Mammary epithelial cell (primary cell): ENCODE measurements around the gene KRT72.

Experiments used
- EZH2 ChIP-seq: IDR thresholded peaks from 2 replicates; pipeline ENCODE4 v1.6.1; 2012; ENCODE audit warnings: low read length, inconsistent platforms, borderline replicate concordance
- TF ChIP-seq, protein P1 (sequence below), 2 donors: IDR thresholded peaks in 1 of 2; conservative IDR thresholded peaks in 1 of 2; 2 replicates each; pipeline ENCODE4 v1.5.1; 2011 to 2012; ENCODE audit warnings: inconsistent platforms in 2 of 2, low read length in 2 of 2, mild to moderate bottlenecking in 2 of 2, control low read depth in 1 of 2, low read depth in 1 of 2; ENCODE audit not compliant: insufficient read depth in 1 of 2; ENCODE audit errors: extremely low read depth in 1 of 2

DNA sequence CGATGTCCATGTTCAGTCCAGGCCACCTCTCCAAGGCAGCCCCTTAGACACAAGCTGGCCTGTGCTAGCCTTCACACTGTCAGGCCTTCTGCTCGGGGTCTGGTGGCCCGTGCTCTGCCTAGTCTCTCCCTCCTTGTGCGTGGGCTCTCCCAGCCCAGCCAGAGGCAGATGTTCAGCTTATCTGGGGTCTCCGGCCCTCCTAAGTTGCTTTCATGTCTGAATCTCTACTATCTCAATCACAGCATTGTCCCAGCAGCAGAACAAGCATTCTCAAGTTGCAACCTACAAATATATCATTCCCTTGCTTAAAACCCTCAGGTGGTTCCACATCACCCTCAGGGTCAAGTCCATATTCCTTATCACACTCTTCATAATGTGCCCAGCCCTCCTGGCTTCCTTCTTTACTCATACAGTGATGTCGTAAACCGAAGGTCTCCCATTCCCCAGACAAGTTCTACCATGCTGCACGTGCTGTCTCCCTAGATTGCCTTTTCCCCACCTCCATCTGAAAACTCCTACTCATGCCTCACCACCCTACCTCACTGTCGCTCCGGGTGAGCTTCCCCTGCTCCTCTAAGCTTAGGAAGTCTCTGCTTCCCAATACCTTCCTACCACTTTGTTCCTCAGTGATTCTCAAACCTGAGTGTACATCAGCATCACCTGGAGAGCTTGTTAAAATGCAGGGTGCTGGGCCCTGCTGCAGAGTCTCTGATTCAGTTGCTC, 15.6 kb upstream of the KRT72 start:
- TF ChIP-seq, protein P1, sequence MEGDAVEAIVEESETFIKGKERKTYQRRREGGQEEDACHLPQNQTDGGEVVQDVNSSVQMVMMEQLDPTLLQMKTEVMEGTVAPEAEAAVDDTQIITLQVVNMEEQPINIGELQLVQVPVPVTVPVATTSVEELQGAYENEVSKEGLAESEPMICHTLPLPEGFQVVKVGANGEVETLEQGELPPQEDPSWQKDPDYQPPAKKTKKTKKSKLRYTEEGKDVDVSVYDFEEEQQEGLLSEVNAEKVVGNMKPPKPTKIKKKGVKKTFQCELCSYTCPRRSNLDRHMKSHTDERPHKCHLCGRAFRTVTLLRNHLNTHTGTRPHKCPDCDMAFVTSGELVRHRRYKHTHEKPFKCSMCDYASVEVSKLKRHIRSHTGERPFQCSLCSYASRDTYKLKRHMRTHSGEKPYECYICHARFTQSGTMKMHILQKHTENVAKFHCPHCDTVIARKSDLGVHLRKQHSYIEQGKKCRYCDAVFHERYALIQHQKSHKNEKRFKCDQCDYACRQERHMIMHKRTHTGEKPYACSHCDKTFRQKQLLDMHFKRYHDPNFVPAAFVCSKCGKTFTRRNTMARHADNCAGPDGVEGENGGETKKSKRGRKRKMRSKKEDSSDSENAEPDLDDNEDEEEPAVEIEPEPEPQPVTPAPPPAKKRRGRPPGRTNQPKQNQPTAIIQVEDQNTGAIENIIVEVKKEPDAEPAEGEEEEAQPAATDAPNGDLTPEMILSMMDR (conservative IDR thresholded peaks at IDR 0.05 in 1 of 2, IDR thresholded peaks at IDR 0.05 in 1 of 2; ENCODE audit: extremely low read depth in 1 of 2, insufficient read depth in 1 of 2, low read depth in 1 of 2, low read length in 2 of 2), result no peak
- TF ChIP-seq EZH2, result no peak
